Upper lobe of right lung (tissue), 1 donor: ENCODE data around the gene TMEM94. TPM values are rescaled to one million over a fixed set of nuclear protein-coding genes. Genes with fewer than 3 reads are reported as not detected.
A peak's percentile ranks its signal among the peaks of the same experiment; 100 is the strongest.
"Not testable (repeated sequence)": the region's sequence is repeated elsewhere in the genome, so short reads cannot be mapped to it uniquely, and the experiment has no call there.

ENCODE experiments used
- ATAC-seq: fragments of 200-7000 bp; cut with Tn5 transposase; one replicate; pipeline ENCODE4 v1.9.1; 2020; ENCODE audit warnings: mild to moderate bottlenecking, moderate library complexity
- DNase-seq: peaks from one replicate; pipeline ENCODE4 v3.0.0-alpha.2; 2020
- H3K27ac ChIP-seq: fragments of 200-600 bp; one replicate; pipeline ENCODE4 v1.8.0; 2022
- H3K27me3 ChIP-seq: fragments of 200-600 bp; one replicate; pipeline ENCODE4 v1.8.0; 2022; ENCODE audit warnings: mild to moderate bottlenecking
- H3K36me3 ChIP-seq: fragments of 200-600 bp; one replicate; pipeline ENCODE4 v1.8.0; 2022
- H3K4me1 ChIP-seq: fragments of 200-600 bp; one replicate; pipeline ENCODE4 v1.8.0; 2022
- H3K4me3 ChIP-seq: fragments of 200-600 bp; one replicate; pipeline ENCODE4 v1.8.0; 2022; ENCODE audit warnings: mild to moderate bottlenecking
- H3K9me3 ChIP-seq: fragments of 200-600 bp; one replicate; pipeline ENCODE4 v1.8.0; 2022
- intact Hi-C: fragments of 100-400 bp; cut with DNase I; formaldehyde crosslinking; loops from one replicate; pipeline ENCODE4 v1.11.0; 2022
- total RNA-seq: library from RNA; stranded (reverse); fragmentation: NEBNext Ultra II Directional; extraction: Animal tissue kit (Norgen Biotek cat#: 25700); gene quantifications from one replicate; pipeline ENCODE4 v1.2.1, GENCODE V29; 2021
- TF ChIP-seq, protein P1 (sequence below): fragments of 200-600 bp; IDR thresholded peaks from one replicate; pipeline ENCODE4 v1.8.0; 2022; ENCODE audit warnings: antibody characterized with exemption
- donor health status: DM: no; HTN: yes; CAD: no; lungs with severe emphysema.

Gene TMEM94
- total RNA-seq, 1 donor from 2014 or later = 79.1 TPM

DNA sequence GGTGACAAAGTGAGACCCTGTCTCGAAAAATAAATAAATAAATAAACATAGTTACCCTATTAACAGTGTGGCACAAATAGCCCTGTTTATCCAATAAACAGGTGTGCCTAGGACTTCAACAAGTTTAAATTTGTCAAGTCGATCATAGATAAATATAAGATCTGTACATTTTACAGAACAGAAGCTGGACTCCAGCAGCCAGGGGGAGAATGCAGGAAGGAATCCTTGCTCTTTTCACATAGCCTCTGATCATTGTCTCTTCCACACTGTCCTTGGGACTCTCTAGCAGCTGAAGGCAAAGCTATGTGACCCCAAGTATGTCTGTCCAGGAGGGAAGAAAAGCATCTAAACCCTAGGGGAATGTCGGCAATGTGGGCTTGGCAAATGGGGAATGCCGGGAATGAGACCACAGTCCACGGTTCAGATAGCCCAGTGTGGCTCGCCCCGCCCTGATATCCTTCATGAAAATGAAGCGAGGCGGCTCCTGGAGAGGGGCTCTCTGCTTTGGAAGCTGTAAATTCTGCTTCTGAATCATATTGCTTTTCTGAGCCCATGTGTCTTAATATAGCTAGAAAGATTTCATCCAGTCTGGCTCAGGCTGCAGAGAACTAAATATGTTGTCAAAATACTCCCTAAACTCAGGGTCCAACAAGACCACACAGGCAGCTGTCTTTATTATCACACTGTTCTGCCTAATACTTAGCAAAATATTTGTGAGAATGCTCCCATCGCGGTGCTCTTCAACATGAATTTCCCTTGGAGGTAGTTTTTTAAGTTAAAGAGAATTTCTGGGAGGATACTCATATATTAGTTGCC lies 26.1 kb upstream of the TMEM94 start:
- H3K4me1 ChIP-seq = peaks cover 4% of the 10 kb centered on the region
- intact Hi-C loops = no loop called here
- no peak for DNase-seq
- peak; percentile 68 for ATAC-seq
- peak overlapping the region; percentile 31 for H3K27ac ChIP-seq
- no peaks in the 10 kb centered on the region for H3K27me3 ChIP-seq
- no peak overlapping the region for H3K4me3 ChIP-seq
- H3K9me3 ChIP-seq = no peaks in the 10 kb centered on the region
- TF ChIP-seq, protein P1, sequence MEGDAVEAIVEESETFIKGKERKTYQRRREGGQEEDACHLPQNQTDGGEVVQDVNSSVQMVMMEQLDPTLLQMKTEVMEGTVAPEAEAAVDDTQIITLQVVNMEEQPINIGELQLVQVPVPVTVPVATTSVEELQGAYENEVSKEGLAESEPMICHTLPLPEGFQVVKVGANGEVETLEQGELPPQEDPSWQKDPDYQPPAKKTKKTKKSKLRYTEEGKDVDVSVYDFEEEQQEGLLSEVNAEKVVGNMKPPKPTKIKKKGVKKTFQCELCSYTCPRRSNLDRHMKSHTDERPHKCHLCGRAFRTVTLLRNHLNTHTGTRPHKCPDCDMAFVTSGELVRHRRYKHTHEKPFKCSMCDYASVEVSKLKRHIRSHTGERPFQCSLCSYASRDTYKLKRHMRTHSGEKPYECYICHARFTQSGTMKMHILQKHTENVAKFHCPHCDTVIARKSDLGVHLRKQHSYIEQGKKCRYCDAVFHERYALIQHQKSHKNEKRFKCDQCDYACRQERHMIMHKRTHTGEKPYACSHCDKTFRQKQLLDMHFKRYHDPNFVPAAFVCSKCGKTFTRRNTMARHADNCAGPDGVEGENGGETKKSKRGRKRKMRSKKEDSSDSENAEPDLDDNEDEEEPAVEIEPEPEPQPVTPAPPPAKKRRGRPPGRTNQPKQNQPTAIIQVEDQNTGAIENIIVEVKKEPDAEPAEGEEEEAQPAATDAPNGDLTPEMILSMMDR = no peak
- no peaks in the 10 kb centered on the region for H3K36me3 ChIP-seq

DNA sequence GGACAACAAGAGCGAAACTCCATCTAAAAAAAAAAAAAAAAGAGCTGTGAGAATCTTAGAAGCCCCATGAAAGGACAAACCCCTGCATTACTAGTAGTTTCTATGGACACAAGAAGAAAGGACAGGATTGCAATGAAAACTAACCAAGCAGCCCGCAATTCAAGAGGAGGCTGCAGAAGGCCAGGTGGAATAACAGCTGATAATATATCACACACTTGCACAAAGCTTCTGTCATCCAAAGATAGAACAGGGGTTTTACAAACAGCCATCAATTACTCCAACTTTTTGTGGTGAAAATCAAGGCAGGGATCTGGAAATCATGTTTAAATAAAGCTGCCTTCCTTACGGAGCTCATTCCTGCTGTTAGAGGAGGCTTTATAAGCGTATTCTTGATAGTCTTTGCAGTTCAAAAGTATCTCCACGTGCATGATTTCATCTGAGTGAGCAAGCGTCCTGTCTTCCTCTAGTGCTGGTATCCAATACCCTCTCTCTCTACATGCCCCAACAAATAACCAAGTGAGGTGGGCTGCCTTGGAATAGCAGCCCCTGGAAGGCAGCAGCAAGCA lies 23.1 kb upstream of the TMEM94 start:
- H3K4me3 ChIP-seq = no peak overlapping the region
- H3K27ac ChIP-seq = no peak overlapping the region
- TF ChIP-seq, protein P1 = no peak
- H3K36me3 ChIP-seq = no peaks in the 10 kb centered on the region
- ATAC-seq (no peak), DNase-seq (no peak)
- H3K27me3 ChIP-seq = no peaks in the 10 kb centered on the region
- H3K9me3 ChIP-seq = no peaks in the 10 kb centered on the region
- H3K4me1 ChIP-seq = no peaks in the 10 kb centered on the region
- intact Hi-C loops = no loop called here

DNA sequence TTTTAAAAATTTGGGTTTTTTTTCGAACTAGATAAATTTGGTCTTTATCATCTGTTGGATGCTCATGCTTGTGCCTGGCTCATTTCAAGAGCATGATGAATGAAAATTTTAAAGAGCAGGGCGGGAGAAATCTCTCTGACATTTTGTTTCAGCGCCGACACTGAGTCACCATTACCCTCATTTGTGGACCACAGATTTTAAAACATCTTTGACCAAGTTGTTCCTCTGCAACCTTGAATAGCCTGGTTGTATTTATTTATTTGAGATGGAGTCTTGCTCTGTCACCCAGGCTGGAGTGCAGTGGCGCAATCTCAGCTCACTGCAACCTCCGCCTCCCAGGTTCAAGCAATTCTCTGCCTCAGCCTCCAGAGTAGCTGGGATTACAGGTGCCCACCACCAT lies 22.0 kb upstream of the TMEM94 start:
- ATAC-seq, H3K27ac ChIP-seq, H3K36me3 ChIP-seq, H3K4me3 ChIP-seq, intact Hi-C loops, H3K4me1 ChIP-seq, H3K27me3 ChIP-seq, DNase-seq, H3K9me3 ChIP-seq: not testable (repeated sequence)

DNA sequence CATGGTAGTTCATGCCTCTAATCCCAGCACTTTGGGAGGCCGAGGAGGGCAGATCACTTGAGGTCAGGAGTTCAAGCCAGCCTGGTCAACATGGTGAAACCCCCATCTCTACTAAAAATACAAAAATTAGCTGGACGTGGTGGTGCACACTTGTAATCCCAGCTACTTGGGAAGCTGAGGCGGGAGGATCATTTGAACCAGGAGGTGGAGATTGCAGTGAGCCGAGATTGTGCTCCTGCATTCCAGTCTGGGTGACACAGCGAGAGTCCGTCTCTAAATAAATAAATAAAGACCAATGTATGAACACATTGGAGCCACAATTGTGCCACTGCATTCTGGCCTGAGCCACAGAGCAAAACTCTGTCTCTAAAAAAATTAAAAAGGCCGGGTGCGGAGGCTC lies 19.0 kb upstream of the TMEM94 start:
- H3K27me3 ChIP-seq, H3K36me3 ChIP-seq, intact Hi-C loops, H3K27ac ChIP-seq, H3K9me3 ChIP-seq, H3K4me3 ChIP-seq, ATAC-seq, DNase-seq: not testable (repeated sequence)
- peaks cover 10% of the 10 kb centered on the region for H3K4me1 ChIP-seq

DNA sequence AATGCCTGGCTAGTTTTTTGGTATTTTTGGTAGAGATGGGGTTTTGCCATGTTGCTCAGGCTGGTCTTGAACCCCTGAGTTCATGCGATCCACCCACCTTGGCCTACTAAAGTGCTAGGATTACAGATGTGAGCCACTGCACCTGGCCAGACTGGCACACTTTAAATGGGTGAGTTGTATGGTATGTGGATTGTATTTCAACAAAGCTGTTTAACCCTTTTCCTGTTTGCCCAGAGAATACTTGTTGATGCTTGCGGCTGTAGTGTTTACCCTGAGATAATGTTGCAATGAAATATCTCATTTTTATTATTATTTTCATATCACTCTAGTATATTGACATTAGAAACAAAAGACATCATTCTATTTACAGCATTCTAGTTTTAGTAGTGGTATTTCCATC lies 17.1 kb upstream of the TMEM94 start:
- H3K9me3 ChIP-seq = no peaks in the 10 kb centered on the region
- TF ChIP-seq, protein P1 = no peak
- DNase-seq (no peak), ATAC-seq (no peak)
- no peak overlapping the region for H3K4me3 ChIP-seq
- intact Hi-C loops = no loop called here
- H3K27me3 ChIP-seq = no peaks in the 10 kb centered on the region
- H3K36me3 ChIP-seq = no peaks in the 10 kb centered on the region
- peaks cover 16% of the 10 kb centered on the region for H3K4me1 ChIP-seq
- H3K27ac ChIP-seq = no peak overlapping the region

DNA sequence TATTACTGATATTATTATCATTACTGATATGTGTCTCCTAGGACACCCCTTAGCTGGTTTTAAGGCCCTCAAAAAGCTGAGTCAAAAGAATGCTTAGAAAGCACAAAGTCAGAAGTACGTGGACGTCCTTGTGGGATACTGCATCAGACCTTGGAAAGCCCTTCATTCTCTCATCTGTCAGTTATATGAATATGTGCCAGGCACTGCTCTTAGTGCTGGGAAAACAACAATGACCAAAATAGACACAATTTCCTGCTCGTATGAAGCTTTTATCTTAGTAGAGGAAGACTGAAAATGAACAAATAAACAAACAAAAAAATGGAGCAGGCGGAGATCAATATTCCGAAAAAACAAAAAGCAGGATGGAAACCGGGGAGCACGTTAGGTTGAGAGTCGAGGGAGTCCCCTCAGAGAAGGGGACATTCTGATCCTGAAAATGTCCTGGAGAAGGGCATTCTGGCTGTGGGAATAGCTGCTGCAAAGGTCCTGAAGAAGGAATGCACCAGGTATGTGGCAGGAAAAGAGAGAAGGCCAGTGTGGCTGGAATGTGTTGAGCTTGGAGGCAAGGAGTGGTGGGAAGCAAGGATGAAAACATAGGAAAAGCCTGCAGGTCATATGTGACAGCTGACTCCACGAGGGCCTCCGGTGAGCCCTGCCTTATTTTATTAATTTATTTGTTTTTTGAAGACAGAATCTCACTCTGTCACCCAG lies 15.5 kb upstream of the TMEM94 start:
- H3K4me3 ChIP-seq = no peak overlapping the region
- ATAC-seq (no peak), DNase-seq (no peak)
- H3K9me3 ChIP-seq = no peaks in the 10 kb centered on the region
- peaks cover 16% of the 10 kb centered on the region for H3K4me1 ChIP-seq
- H3K36me3 ChIP-seq = no peaks in the 10 kb centered on the region
- H3K27ac ChIP-seq = peak overlapping the region; percentile 56
- intact Hi-C loops = no loop called here
- TF ChIP-seq, protein P1 = no peak
- H3K27me3 ChIP-seq = no peaks in the 10 kb centered on the region
